ENCODE results near the gene PIGW. TPM values are rescaled to one million over a fixed set of nuclear protein-coding genes. Genes with fewer than 3 reads are reported as not detected.
A peak's percentile ranks its signal among the peaks of the same experiment; 100 is the strongest.

PIGW gene
- total RNA-seq = 6.9 and 12.0 TPM in 2 replicates

DNA sequence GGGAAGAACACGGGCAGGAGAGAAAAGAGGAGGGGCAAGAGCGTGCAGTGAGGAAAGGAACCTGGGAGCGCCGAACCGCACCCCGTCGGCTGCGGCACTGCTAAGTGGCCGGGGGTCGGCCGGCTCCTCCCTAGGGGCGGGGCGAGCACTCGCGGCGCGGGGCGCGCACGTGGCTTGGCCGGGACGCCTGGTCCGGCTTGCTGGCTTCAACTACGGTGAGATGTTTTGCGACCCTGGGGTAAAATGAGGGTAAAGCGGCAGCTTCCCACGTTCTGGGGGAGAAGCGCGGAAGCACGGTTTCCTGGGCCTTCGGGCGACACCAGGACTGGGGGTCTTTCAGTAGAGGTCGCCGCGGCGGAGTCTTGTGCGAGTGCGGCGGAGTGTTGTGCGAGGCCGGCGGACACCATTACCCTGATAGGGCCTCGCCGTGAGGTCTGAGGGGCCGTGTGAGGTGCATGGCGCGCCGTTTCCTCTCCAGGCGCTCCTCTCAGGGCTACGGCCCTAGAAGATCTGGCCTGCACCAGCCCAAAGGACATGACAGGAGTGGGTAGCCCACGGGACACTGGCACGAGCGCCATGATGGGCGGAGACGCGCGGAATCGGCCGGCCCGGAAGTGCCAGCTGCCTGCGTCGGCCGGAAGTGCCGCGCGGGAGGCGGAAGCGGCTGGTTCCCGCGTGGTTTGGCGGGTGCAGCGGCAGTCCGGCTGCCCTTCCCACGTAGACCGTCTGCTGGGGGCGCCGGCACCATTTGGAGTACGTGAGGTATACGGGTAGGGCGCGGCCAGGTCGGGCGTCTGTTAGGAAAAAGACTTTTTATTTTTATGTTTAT lies at the start of gene PIGW, which contains the start of gene MYO19:
PIGW (plus strand) TSS at position 148 of the 829 bp plus-strand sequence. CDS start 2,115 bp downstream, outside the sequence.
MYO19 (minus strand) TSS at position 29 of the 829 bp plus-strand sequence. CDS start 2,330 bp downstream, outside the sequence.
- TF ChIP-seq, protein P1, sequence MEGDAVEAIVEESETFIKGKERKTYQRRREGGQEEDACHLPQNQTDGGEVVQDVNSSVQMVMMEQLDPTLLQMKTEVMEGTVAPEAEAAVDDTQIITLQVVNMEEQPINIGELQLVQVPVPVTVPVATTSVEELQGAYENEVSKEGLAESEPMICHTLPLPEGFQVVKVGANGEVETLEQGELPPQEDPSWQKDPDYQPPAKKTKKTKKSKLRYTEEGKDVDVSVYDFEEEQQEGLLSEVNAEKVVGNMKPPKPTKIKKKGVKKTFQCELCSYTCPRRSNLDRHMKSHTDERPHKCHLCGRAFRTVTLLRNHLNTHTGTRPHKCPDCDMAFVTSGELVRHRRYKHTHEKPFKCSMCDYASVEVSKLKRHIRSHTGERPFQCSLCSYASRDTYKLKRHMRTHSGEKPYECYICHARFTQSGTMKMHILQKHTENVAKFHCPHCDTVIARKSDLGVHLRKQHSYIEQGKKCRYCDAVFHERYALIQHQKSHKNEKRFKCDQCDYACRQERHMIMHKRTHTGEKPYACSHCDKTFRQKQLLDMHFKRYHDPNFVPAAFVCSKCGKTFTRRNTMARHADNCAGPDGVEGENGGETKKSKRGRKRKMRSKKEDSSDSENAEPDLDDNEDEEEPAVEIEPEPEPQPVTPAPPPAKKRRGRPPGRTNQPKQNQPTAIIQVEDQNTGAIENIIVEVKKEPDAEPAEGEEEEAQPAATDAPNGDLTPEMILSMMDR (conservative IDR thresholded peaks at IDR 0.05; ENCODE audit: low read depth, low read length) = no peak
- DNase-seq (ENCODE audit: low read depth) = no peak
- peak within 1 kb of the TSS; percentile 66 for H3K4me3 ChIP-seq (ENCODE audit: low read depth, low read length)

DNA sequence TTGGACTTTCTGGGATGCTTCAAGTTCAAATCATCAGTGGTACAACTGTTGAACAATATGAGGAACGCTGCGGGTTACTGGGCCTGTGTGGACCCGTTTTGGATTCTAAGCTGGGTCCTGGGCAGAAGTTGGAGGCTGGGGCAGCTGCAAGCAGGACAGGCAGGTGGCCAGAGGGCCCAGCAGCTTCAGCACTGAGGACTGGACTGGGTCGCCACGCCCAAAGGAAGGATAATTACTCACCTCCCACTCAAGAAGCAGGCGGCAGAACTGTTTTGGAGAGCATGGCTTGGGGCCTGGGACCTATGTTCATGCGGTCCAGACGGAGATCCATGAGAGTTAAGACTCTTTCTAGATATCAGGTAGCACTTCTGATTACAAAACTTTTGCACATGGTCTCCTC lies 49.8 kb upstream of the PIGW start:
- TF ChIP-seq, protein P1 (conservative IDR thresholded peaks at IDR 0.05; ENCODE audit: low read depth, low read length) = no peak
- DNase-seq (ENCODE audit: low read depth) = no peak
- no peak overlapping the region for H3K4me3 ChIP-seq (ENCODE audit: low read depth, low read length)

DNA sequence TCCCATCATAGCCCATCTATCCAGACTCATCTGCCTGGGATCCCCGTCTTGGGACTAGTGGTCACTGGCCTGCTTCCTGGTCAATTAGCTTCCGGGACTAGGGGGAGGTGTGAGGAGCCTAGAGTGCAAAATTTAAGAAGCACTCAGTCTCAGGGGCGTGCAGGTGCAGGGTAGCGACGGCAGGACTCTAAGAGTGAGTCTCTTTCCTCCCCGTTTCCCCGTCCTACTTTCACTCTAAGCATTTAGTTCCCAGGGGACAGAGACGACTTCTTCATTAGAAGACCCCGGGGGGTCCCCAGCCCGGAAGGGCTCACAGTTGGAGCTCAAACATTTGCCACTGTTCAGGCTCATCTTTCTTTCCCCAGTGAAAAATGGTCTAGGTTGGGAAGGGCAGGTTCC lies 49.0 kb upstream of the PIGW start:
- DNase-seq (ENCODE audit: low read depth) = no peak
- peak overlapping the region; percentile 82 for H3K4me3 ChIP-seq (ENCODE audit: low read depth, low read length)
- TF ChIP-seq, protein P1 (conservative IDR thresholded peaks at IDR 0.05; ENCODE audit: low read depth, low read length) = no peak

GRCh38 chr17:36486204-36487194 lies 48.3 kb upstream of the PIGW start, which contains the start of gene ZNHIT3:
Gene ZNHIT3 (plus strand): TSS chr17:36486681. CDS start chr17:36486700, 19 bp downstream.
- H3K4me3 ChIP-seq (ENCODE audit: low read depth, low read length) = peak within 1 kb of the TSS; percentile 82
- TF ChIP-seq, protein P1 (conservative IDR thresholded peaks at IDR 0.05; ENCODE audit: low read depth, low read length) = no peak
- DNase-seq (ENCODE audit: low read depth) = peak; percentile 58

DNA sequence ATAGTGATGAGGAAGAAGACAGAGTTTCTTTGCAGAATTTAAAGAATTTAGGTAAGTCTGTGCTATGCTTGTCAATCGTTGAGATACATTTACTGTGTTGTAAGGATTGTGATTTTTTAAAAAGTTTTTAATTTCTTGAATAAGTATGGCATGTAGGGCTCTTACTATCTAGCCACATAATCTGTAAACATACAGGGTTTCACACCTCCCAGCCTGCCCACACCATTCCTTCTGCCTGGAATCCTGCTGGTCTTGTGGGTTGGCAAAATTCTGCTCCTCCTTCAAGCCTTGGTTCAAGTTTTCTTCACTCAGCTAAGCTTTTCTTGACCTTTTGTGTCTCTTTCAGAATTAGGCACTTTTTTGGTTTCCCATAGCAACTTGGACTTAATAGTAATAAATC lies 40.8 kb upstream of the PIGW start:
- TF ChIP-seq, protein P1 (conservative IDR thresholded peaks at IDR 0.05; ENCODE audit: low read depth, low read length) = no peak
- no peak for DNase-seq (ENCODE audit: low read depth)

DNA sequence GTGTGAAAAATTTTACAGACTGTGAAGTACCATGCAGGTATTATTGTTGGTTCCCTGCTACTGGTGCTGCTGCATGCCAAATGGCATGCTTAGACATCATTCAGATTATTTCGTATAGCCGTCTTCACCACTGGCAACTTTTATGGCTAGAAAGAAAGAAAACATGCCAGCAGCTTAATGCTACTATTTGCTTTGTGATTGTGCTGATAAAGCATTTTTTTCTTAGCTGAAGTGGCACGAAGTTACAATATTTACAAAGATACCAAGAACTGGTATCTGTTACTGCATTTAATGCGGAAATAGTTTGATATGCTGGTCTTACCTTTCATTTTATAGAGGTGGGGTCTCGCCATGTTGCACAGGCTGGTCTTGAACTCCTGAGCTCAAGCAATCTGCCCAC lies 40.1 kb upstream of the PIGW start:
- no peak overlapping the region for H3K4me3 ChIP-seq (ENCODE audit: low read depth, low read length)
- TF ChIP-seq, protein P1 (conservative IDR thresholded peaks at IDR 0.05; ENCODE audit: low read depth, low read length) = no peak
- DNase-seq (ENCODE audit: low read depth) = no peak

More for the DNA sequence above, 40.8 kb upstream of the PIGW start:
- H3K4me3 ChIP-seq (ENCODE audit: low read depth, low read length) = no peak overlapping the region
